ENCODE results near the gene C1orf159. TPM values are rescaled to one million over a fixed set of nuclear protein-coding genes. Genes with fewer than 3 reads are reported as not detected.
A peak's percentile ranks its signal among the peaks of the same experiment; 100 is the strongest.

Gene C1orf159
- total and polyA plus RNA-seq, 3 donors from 2014 or later: 40.7 to 68.3 (median 50.7) TPM

GRCh38 chr1:1122981-1123480 lies 7.1 kb upstream of the C1orf159 start:
- Histone ChIP-seq H3K9me3 (no peaks in the 10 kb centered on the region), H3K4me3 (no peak overlapping the region), H3K4me1 (peaks cover 1% of the 10 kb centered on the region), H3K27me3 (no peaks in the 10 kb centered on the region), H3K36me3 (ENCODE audit: low read depth, missing control alignments) (no peaks in the 10 kb centered on the region), H3K27ac (no peak overlapping the region)
- DNase-seq: no peak
- 50 to 55% methylated on average over 14 to 18 of the region's 18 CpGs for WGBS, 2 donors
- TF ChIP-seq POLR2A (IDR thresholded peaks at IDR 0.05) (no peak), CTCF (IDR thresholded peaks at IDR 0.05) (no peak)
- intact Hi-C loops (cut with DNase I; ENCODE audit: low total_unique reads): loop anchor here (10.0 kb wide), 1 partner anchor 122 kb away; the partner anchor contains the start of gene C1QTNF12

- Histone ChIP-seq H3K9me3 (no peaks in the 10 kb centered on the region), H3K4me1 (no peaks in the 10 kb centered on the region), H3K4me3 (no peak overlapping the region), H3K27me3 (no peaks in the 10 kb centered on the region), H3K36me3 (ENCODE audit: low read depth, missing control alignments) (no peaks in the 10 kb centered on the region), H3K27ac (no peak overlapping the region)
- TF ChIP-seq CTCF (IDR thresholded peaks at IDR 0.05) (peak; percentile 74 to 80 (median 80)), POLR2A (IDR thresholded peaks at IDR 0.05) (no peak)
- WGBS, 2 donors: 25 to 82% methylated on average over 3 to 38 of the region's 39 CpGs
- intact Hi-C loops (cut with DNase I; ENCODE audit: low total_unique reads): loop anchor here (10.0 kb wide), 1 partner anchor 123 kb away; the partner anchor contains the start of gene C1QTNF12
- DNase-seq: peak; percentile 78
Measured at GRCh38 chr1:1122078-1122811, 6.4 kb upstream of the C1orf159 start.

GRCh38 chr1:1121611-1122077 lies 5.8 kb upstream of the C1orf159 start:
- 36% methylated on average over 13 of the region's 15 CpGs; no CpG with 5 or more reads in 1 of the 2 donors for WGBS, 2 donors
- TF ChIP-seq POLR2A (IDR thresholded peaks at IDR 0.05): no peak
- no peak for TF ChIP-seq CTCF (IDR thresholded peaks at IDR 0.05)
- DNase-seq: no peak
- Histone ChIP-seq H3K27me3 (no peaks in the 10 kb centered on the region), H3K27ac (no peak overlapping the region), H3K4me3 (no peak overlapping the region), H3K36me3 (ENCODE audit: low read depth, missing control alignments) (no peaks in the 10 kb centered on the region), H3K9me3 (no peaks in the 10 kb centered on the region), H3K4me1 (no peaks in the 10 kb centered on the region)
- intact Hi-C loops (cut with DNase I; ENCODE audit: low total_unique reads): loop anchor here (10.0 kb wide), 1 partner anchor 123 kb away; the partner anchor contains the start of gene C1QTNF12

- Histone ChIP-seq H3K27ac (no peak overlapping the region), H3K36me3 (ENCODE audit: low read depth, missing control alignments) (no peaks in the 10 kb centered on the region), H3K4me1 (no peaks in the 10 kb centered on the region), H3K4me3 (no peak overlapping the region), H3K9me3 (no peaks in the 10 kb centered on the region), H3K27me3 (no peaks in the 10 kb centered on the region)
- intact Hi-C loops (cut with DNase I; ENCODE audit: low total_unique reads): loop anchor here (10.0 kb wide), 1 partner anchor 124 kb away; the partner anchor contains the start of gene C1QTNF12
- WGBS, 2 donors: 67 to 78% methylated on average over 17 to 25 of the region's 25 CpGs
- no peak for DNase-seq
- no peak for TF ChIP-seq POLR2A (IDR thresholded peaks at IDR 0.05)
- no peak for TF ChIP-seq CTCF (IDR thresholded peaks at IDR 0.05)
Measured at GRCh38 chr1:1120866-1121591, 5.1 kb upstream of the C1orf159 start.

Measured in testis (tissue), 3 donors.